Activated B cell treated with CpG ODN at 0.5 μM for 24 hours (primary cell): ENCODE results near the gene PPM1H. TPM values are rescaled to one million over a fixed set of nuclear protein-coding genes. Genes with fewer than 3 reads are reported as not detected.

ENCODE experiments used
- ATAC-seq: fragments of 200-7000 bp; cut with Tn5 transposase; one replicate; pipeline ENCODE4 v1.10.0; 2021; ENCODE audit warnings: low read depth, mild to moderate bottlenecking, moderate library complexity
- CTCF ChIA-PET: fragments of 350-600 bp; sonication (Branson Sonifier 250); formaldehyde crosslinking; loops from one replicate; lab custom pipeline; 2021; ENCODE audit warnings: antibody characterized with exemption; lab: Charles Lee
- POLR2A ChIA-PET: fragments of 350-600 bp; sonication (Branson Sonifier 250); formaldehyde crosslinking; loops from one replicate; lab custom pipeline; 2021; ENCODE audit warnings: antibody characterized with exemption; lab: Charles Lee
- DNase-seq: peaks from one replicate; pipeline ENCODE4 v3.0.0; 2022
- H3K27ac Mint-ChIP-seq: one replicate; pipeline ENCODE4 v1.8.0; 2020; ENCODE audit warnings: mixed read lengths
- H3K27me3 Mint-ChIP-seq: one replicate; pipeline ENCODE4 v1.8.0; 2021; ENCODE audit warnings: mixed read lengths
- H3K36me3 Mint-ChIP-seq: one replicate; pipeline ENCODE4 v1.8.0; 2021; ENCODE audit warnings: low read depth, mixed read lengths
- H3K4me1 Mint-ChIP-seq: one replicate; pipeline ENCODE4 v1.8.0; 2021; ENCODE audit warnings: mixed read lengths
- H3K4me3 Mint-ChIP-seq: one replicate; pipeline ENCODE4 v1.8.0; 2020; ENCODE audit warnings: mild to moderate bottlenecking, mixed read lengths
- H3K9me3 Mint-ChIP-seq: one replicate; pipeline ENCODE4 v1.8.0; 2020; ENCODE audit warnings: mixed read lengths
- intact Hi-C: fragments of 100-400 bp; cut with micrococcal nuclease; formaldehyde crosslinking; loops from one replicate; pipeline ENCODE4 v1.15.1; 2024
- total RNA-seq: library from RNA; stranded (reverse); gene quantifications from 2 replicates; pipeline ENCODE4 v1.2.3, GENCODE V29; 2022
- TF ChIP-seq, protein P1 (sequence below): fragments of 200-600 bp; IDR thresholded peaks from one replicate; pipeline ENCODE4 v1.8.0; 2022; ENCODE audit warnings: antibody characterized with exemption, mild to moderate bottlenecking

The PPM1H gene
- total RNA-seq, 1 donor from 2014 or later = not detected

DNA sequence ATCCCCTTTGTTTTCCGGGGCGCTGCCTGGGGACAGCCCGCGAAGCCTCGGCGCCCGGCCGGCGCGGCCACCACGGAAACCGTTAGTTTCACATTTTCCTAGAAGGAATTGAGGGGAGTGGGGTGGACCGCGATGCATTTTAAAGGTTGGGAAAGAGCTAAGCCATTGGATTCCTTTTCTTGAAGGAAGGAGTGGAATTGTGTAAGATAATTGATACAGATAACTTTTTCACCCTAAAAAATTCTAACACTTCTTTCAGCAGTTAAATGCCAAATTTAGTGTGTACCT, 331.2 kb downstream of the PPM1H start:
- ChIA-PET POLR2A (interaction anchor here (0.5 to 3.2 kb wide), 26 partner anchors 8 to 1801 kb away, joined by 3 to 52 read pairs (median 5); partner anchors contain the start of genes MON2 and USP15), CTCF (interaction anchor here (1.2 to 1.9 kb wide), 3 partner anchors 22 to 196 kb away, joined by 4 to 11 read pairs (median 9); no protein-coding TSS in a partner anchor)
- intact Hi-C loops = loop anchor here (1.0 to 5.0 kb wide), 7 partner anchors 22 to 1799 kb away; partner anchors contain the start of genes KICS2, USP15 and XPOT
- Mint-ChIP-seq H3K9me3 (no peaks in the 10 kb centered on the region), H3K27ac (peak overlapping the region; percentile 99), H3K36me3 (peaks cover 20% of the 10 kb centered on the region), H3K4me3 (peak overlapping the region; percentile 94), H3K27me3 (no peaks in the 10 kb centered on the region), H3K4me1 (peaks cover 49% of the 10 kb centered on the region)
- ATAC-seq (no peak), DNase-seq (no peak)
- TF ChIP-seq, protein P1, sequence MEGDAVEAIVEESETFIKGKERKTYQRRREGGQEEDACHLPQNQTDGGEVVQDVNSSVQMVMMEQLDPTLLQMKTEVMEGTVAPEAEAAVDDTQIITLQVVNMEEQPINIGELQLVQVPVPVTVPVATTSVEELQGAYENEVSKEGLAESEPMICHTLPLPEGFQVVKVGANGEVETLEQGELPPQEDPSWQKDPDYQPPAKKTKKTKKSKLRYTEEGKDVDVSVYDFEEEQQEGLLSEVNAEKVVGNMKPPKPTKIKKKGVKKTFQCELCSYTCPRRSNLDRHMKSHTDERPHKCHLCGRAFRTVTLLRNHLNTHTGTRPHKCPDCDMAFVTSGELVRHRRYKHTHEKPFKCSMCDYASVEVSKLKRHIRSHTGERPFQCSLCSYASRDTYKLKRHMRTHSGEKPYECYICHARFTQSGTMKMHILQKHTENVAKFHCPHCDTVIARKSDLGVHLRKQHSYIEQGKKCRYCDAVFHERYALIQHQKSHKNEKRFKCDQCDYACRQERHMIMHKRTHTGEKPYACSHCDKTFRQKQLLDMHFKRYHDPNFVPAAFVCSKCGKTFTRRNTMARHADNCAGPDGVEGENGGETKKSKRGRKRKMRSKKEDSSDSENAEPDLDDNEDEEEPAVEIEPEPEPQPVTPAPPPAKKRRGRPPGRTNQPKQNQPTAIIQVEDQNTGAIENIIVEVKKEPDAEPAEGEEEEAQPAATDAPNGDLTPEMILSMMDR = no peak

GRCh38 chr12:62603061-62603810, 331.7 kb downstream of the PPM1H start:
- TF ChIP-seq, protein P1 = no peak
- peak; percentile 88 for DNase-seq
- ChIA-PET CTCF (interaction anchor here (1.1 to 1.9 kb wide), 4 partner anchors 22 to 197 kb away, joined by 4 to 11 read pairs (median 6); no protein-coding TSS in a partner anchor), POLR2A (interaction anchor here (0.5 to 3.2 kb wide), 33 partner anchors 9 to 1802 kb away, joined by 3 to 52 read pairs (median 5); partner anchors contain the start of genes KICS2, MON2 and USP15)
- ATAC-seq = peak; percentile 66
- intact Hi-C loops = loop anchor here (1.0 to 5.0 kb wide), 7 partner anchors 22 to 1799 kb away; partner anchors contain the start of genes KICS2, USP15 and XPOT
- peaks cover 49% of the 10 kb centered on the region for H3K4me1 Mint-ChIP-seq
- H3K9me3 Mint-ChIP-seq = no peaks in the 10 kb centered on the region
- H3K27ac Mint-ChIP-seq = peak overlapping the region; percentile 99
- H3K36me3 Mint-ChIP-seq = peaks cover 20% of the 10 kb centered on the region
- no peaks in the 10 kb centered on the region for H3K27me3 Mint-ChIP-seq
- peak overlapping the region; percentile 94 for H3K4me3 Mint-ChIP-seq

DNA sequence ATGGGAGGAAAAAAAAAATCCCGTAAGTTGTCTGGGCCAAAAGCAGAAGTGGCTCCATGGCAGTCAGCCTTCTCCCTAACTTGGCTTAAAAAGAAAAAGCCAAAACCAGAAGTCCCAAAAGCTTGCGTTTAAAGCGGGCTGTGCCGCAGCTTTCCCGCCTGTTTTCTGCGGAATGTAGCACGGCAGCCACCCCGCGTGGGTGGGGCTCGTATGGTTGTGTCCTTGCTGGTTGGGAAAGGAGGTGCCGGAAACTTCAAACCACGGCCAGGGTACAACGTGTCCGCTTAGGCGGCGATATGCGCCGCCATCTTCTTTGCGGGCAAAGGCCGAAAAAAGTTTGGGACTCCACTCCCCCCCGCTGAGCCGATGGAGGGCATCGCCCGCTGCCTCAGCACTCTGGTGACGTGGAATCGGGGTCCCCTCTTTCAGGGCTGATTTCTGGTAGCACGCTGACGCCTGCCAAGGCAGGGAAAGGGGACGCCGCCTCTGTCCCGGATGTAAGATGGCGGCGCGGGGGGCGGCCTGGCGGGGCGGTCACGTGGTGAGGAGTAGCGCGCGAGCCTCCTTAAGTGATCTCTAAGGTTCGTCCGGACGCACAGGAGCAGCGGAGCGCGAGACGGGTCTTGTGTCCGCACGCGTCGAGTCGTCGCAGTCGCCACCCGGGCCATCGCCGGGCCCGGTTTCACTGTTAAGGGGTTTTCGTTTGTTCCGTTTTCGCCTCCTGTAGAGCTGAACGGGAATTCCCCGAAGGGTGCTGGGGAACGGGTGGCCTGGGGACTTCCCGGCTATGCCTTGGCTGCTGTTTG, 332.5 kb downstream of the PPM1H start:
- peaks cover 20% of the 10 kb centered on the region for H3K36me3 Mint-ChIP-seq
- peaks cover 49% of the 10 kb centered on the region for H3K4me1 Mint-ChIP-seq
- TF ChIP-seq, protein P1 = no peak
- H3K9me3 Mint-ChIP-seq = no peaks in the 10 kb centered on the region
- ATAC-seq = peak; percentile 70
- CTCF ChIA-PET = interaction anchor here (1.1 to 1.9 kb wide), 4 partner anchors 21 to 197 kb away, joined by 4 to 11 read pairs (median 6); no protein-coding TSS in a partner anchor
- H3K27ac Mint-ChIP-seq = peak overlapping the region; percentile 99
- POLR2A ChIA-PET = interaction anchor here (0.5 to 3.2 kb wide), 27 partner anchors 9 to 1620 kb away, joined by 3 to 52 read pairs (median 7); partner anchors contain the start of genes KICS2, MON2 and USP15
- H3K27me3 Mint-ChIP-seq = no peaks in the 10 kb centered on the region
- intact Hi-C loops = loop anchor here (1.0 to 5.0 kb wide), 8 partner anchors 21 to 1800 kb away; partner anchors contain the start of genes KICS2, MON2, USP15 and XPOT
- H3K4me3 Mint-ChIP-seq = peak overlapping the region; percentile 94
- peak; percentile 91 for DNase-seq

DNA sequence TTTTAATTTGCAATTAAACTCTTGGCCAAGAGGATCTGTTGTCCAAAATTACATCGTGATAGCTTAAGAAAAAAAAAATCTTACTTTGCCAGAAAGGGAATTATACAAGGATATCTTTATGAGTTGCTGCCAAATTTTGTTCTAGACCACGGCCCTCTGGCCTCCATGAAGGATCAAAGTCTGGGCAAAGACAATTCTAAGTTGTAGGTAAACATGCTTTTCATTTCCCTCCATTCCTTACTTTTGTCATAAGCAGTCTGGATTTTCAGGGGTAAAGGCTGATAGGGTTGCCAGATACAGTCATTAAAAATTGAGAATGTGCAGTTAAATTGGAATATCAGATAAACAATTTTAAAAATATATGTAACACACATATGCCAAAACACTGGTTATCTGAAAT, 333.2 kb downstream of the PPM1H start:
- H3K36me3 Mint-ChIP-seq = peaks cover 20% of the 10 kb centered on the region
- intact Hi-C loops = loop anchor here (1.0 to 5.0 kb wide), 4 partner anchors 135 to 1801 kb away; partner anchors contain the start of genes KICS2, MON2 and XPOT
- no peak for ATAC-seq
- POLR2A ChIA-PET = interaction anchor here (0.6 to 3.2 kb wide), 10 partner anchors 10 to 342 kb away, joined by 3 to 52 read pairs (median 20); partner anchors contain the start of genes MON2 and USP15
- H3K27ac Mint-ChIP-seq = peak overlapping the region; percentile 99
- no peaks in the 10 kb centered on the region for H3K9me3 Mint-ChIP-seq
- peaks cover 46% of the 10 kb centered on the region for H3K4me1 Mint-ChIP-seq
- no peaks in the 10 kb centered on the region for H3K27me3 Mint-ChIP-seq
- CTCF ChIA-PET = no interaction called here
- DNase-seq = no peak
- peak overlapping the region; percentile 94 for H3K4me3 Mint-ChIP-seq
- TF ChIP-seq, protein P1 = no peak
